Testis (tissue), 3 donors: ENCODE measurements around the gene CUEDC1. TPM values are rescaled to one million over a fixed set of nuclear protein-coding genes. Genes with fewer than 3 reads are reported as not detected.
A peak's percentile ranks its signal among the peaks of the same experiment; 100 is the strongest.

ENCODE experiments used
- DNase-seq: peaks from one replicate; pipeline ENCODE4 v3.0.0-alpha.2; 2019
- H3K27ac ChIP-seq, 2 donors: fragments of 200-600 bp; sonication (generic); one replicate each; pipeline ENCODE4 v1.5.1; 2019
- H3K27me3 ChIP-seq: fragments of 200-600 bp; sonication (generic); one replicate; pipeline ENCODE4 v1.5.1; 2019
- H3K36me3 ChIP-seq: fragments of 200-600 bp; sonication (generic); one replicate; pipeline ENCODE4 v1.5.1; 2017; ENCODE audit warnings: low read depth; ENCODE audit errors: missing control alignments
- H3K4me1 ChIP-seq: fragments of 200-600 bp; sonication (generic); one replicate; pipeline ENCODE4 v1.5.1; 2019
- H3K4me3 ChIP-seq, 2 donors: fragments of 200-600 bp; sonication (generic); one replicate each; pipeline ENCODE4 v1.5.1; 2017 to 2019
- H3K9me3 ChIP-seq: fragments of 200-600 bp; sonication (generic); one replicate; pipeline ENCODE4 v1.5.1; 2017
- CTCF ChIP-seq, 3 experiments: fragments of 450-650 bp in 2 of 3; fragments of 200-600 bp in 1 of 3; sonication (generic) in 1 of 3; IDR thresholded peaks; one replicate each; pipeline ENCODE4 v1.5.1; 2016 to 2019; ENCODE audit warnings: antibody characterized with exemption in 3 of 3, mild to moderate bottlenecking in 2 of 3, moderate library complexity in 1 of 3
- POLR2A ChIP-seq: fragments of 450-650 bp; IDR thresholded peaks from one replicate; pipeline ENCODE4 v1.6.1; 2017; ENCODE audit warnings: antibody characterized with exemption, mild to moderate bottlenecking, moderate library complexity
- WGBS, 2 donors: methylation state at CpG; one replicate each; pipeline ENCODE4 v1.1.5; 2018; 5-methylcytosine and 5-hydroxymethylcytosine counted together
- intact Hi-C: fragments of 100-400 bp; cut with DNase I; formaldehyde crosslinking; loops from one replicate; pipeline ENCODE4 v1.15.1; 2023; ENCODE audit warnings: low total_unique reads
- polyA plus RNA-seq: library from polyadenylated mRNA; stranded (reverse); fragments of 350-450 nt; fragmentation: Illumina TruSeq; extraction: RNeasy Lipid Tissue Mini Kit (QIAGEN cat#74804); gene quantifications from one replicate; pipeline ENCODE4 v1.2.3, GENCODE V29; 2014; ENCODE audit warnings: low read depth, low replicate concordance; ENCODE audit not compliant: insufficient read depth
- total RNA-seq, 2 donors: library from RNA; depleted of rRNA; stranded (reverse); fragments of >200 nt; gene quantifications; one replicate each; pipeline ENCODE4 v1.2.3, GENCODE V29; 2016

Gene CUEDC1
- total and polyA plus RNA-seq, 3 donors from 2014 or later = 6.5 to 13.3 (median 8.6) TPM

DNA sequence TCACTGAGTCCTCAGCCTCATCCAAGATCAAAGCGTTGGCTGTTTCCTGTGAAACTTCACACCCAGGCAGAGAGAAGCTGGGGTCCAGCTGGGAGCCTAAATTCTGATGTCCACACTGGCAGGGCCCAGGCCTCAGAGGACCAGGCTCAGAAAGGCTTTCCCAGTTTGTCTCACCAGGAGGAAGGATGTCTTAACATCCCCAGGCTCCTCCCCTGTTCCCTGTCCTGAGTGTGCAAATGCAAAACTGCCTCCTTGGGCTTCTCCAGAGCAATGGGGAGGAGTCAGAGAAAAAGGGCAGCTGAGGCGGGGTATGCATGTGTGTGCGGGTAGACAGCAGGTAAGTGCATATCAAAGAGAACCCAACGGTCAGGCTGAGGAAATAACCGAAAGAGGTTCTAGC, 45.7 kb downstream of the CUEDC1 start:
- no peak for DNase-seq
- Histone ChIP-seq H3K4me3 (no peak overlapping the region), H3K36me3 (no peaks in the 10 kb centered on the region), H3K27me3 (no peaks in the 10 kb centered on the region), H3K4me1 (peaks cover 5% of the 10 kb centered on the region), H3K9me3 (no peaks in the 10 kb centered on the region), H3K27ac (no peak overlapping the region)
- no peak for TF ChIP-seq CTCF (IDR thresholded peaks at IDR 0.05)
- TF ChIP-seq POLR2A = no peak
- WGBS, 2 donors = 81 to 90% methylated on average over 5 of the region's 5 CpGs
- intact Hi-C loops = no loop called here

DNA sequence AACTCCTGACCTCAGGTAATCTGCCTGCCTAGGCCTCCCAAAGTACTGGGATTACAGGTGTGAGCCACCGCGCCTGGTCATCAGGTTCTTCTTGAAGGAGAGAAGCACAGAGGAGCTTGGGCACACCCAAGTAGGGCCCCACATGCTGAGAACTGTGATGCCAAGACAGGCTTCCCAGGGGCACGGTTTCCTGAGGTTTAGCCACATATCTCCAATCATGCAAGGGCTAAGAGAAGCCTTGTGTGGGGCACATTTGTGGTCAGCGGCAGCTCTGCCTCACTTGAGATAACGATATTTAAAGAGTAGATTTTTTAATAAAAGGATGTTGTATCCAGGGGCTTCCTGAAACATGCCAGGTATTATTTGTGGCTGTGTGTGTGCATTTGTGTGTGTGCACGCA, 46.9 kb downstream of the CUEDC1 start:
- no peak overlapping the region for H3K4me3 ChIP-seq
- WGBS, 2 donors = 88 to 89% methylated on average over 6 of the region's 6 CpGs

DNA sequence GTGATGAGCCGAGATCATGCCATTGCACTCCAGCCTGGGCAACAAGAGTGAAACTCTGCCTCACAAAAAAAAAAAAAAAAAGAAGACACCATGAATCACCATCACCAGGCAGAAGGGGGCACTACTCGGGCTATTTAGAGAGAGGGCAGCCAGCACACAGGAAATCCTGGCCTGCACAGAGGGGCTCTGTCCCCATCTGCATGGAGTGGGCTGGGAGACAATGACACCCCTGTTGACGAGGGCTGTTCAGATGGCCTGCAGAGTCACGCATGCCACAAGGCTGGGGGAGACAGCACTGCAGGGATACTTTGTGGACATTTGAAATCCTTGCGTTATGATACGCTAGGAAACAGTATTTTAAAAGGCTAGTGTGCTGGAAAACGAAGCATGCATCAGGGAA, 48.3 kb downstream of the CUEDC1 start:
- intact Hi-C loops = no loop called here
- Histone ChIP-seq H3K4me3 (no peak overlapping the region), H3K27me3 (no peaks in the 10 kb centered on the region), H3K9me3 (no peaks in the 10 kb centered on the region), H3K27ac (no peak overlapping the region), H3K4me1 (peaks cover 13% of the 10 kb centered on the region), H3K36me3 (no peaks in the 10 kb centered on the region)
- TF ChIP-seq CTCF (IDR thresholded peaks at IDR 0.05) (peak in 1 of 3 experiments; percentile 9), POLR2A (no peak)
- DNase-seq = peak; percentile 56
- WGBS, 2 donors = 68 to 75% methylated on average over 7 of the region's 7 CpGs

More for the DNA sequence above, 46.9 kb downstream of the CUEDC1 start:
- H3K27me3 ChIP-seq = no peaks in the 10 kb centered on the region
- DNase-seq = no peak
- intact Hi-C loops = no loop called here
- peaks cover 12% of the 10 kb centered on the region for H3K4me1 ChIP-seq
- H3K36me3 ChIP-seq = no peaks in the 10 kb centered on the region
- H3K27ac ChIP-seq = no peak overlapping the region
- H3K9me3 ChIP-seq = no peaks in the 10 kb centered on the region
- no peak for TF ChIP-seq CTCF (IDR thresholded peaks at IDR 0.05)
- no peak for TF ChIP-seq POLR2A

- H3K4me3 ChIP-seq = no peak overlapping the region
- no peaks in the 10 kb centered on the region for H3K36me3 ChIP-seq
- no peak for DNase-seq
- no peak overlapping the region for H3K27ac ChIP-seq
- peaks cover 12% of the 10 kb centered on the region for H3K4me1 ChIP-seq
- H3K9me3 ChIP-seq = no peaks in the 10 kb centered on the region
- intact Hi-C loops = no loop called here
- H3K27me3 ChIP-seq = no peaks in the 10 kb centered on the region
- no peak for TF ChIP-seq POLR2A
- no peak for TF ChIP-seq CTCF (IDR thresholded peaks at IDR 0.05)
Measured at GRCh38 chr17:57905875-57906455, 49.2 kb downstream of the CUEDC1 start.

- no peak for DNase-seq
- H3K36me3 ChIP-seq = no peaks in the 10 kb centered on the region
- H3K27ac ChIP-seq = no peak overlapping the region
- H3K27me3 ChIP-seq = no peaks in the 10 kb centered on the region
- no peaks in the 10 kb centered on the region for H3K9me3 ChIP-seq
- intact Hi-C loops = no loop called here
- no peak for TF ChIP-seq POLR2A
- TF ChIP-seq CTCF (IDR thresholded peaks at IDR 0.05) = no peak
- peaks cover 24% of the 10 kb centered on the region for H3K4me1 ChIP-seq
- H3K4me3 ChIP-seq = no peak overlapping the region
- WGBS, 2 donors = 91 to 93% methylated on average over 7 of the region's 7 CpGs
Measured at GRCh38 chr17:57903961-57904360, 51.3 kb downstream of the CUEDC1 start.
